Mucosa of rectum (tissue), 2 donors: ENCODE data around the gene CFL1.

Experiments used
- H3K27ac ChIP-seq, 2 donors: one replicate each; pipeline ENCODE4 v1.7.0; 2013; ENCODE audit warnings: inconsistent platforms in 2 of 2, low read depth in 2 of 2, low read length in 2 of 2
- H3K27me3 ChIP-seq, 2 donors: one replicate each; pipeline ENCODE4 v1.7.0; 2013; ENCODE audit warnings: low read length in 2 of 2; ENCODE audit not compliant: control insufficient read depth in 2 of 2, insufficient read depth in 2 of 2
- H3K36me3 ChIP-seq, 2 donors: one replicate each; pipeline ENCODE4 v1.7.0; 2013; ENCODE audit warnings: low read length in 2 of 2; ENCODE audit not compliant: control insufficient read depth in 2 of 2, insufficient read depth in 2 of 2
- H3K4me1 ChIP-seq, 2 donors: one replicate each; pipeline ENCODE4 v1.7.0; 2013; ENCODE audit warnings: low read length in 2 of 2, mild to moderate bottlenecking in 1 of 2; ENCODE audit not compliant: control insufficient read depth in 2 of 2, insufficient read depth in 2 of 2
- H3K4me3 ChIP-seq, 2 donors: one replicate each; pipeline ENCODE4 v1.7.0; 2013; ENCODE audit warnings: low read length in 2 of 2
- H3K9ac ChIP-seq, 2 donors: one replicate each; pipeline ENCODE4 v1.7.0; 2013; ENCODE audit warnings: low read length in 2 of 2, low read depth in 1 of 2, mild to moderate bottlenecking in 1 of 2
- H3K9me3 ChIP-seq, 2 donors: one replicate each; pipeline ENCODE4 v1.7.0; 2013; ENCODE audit warnings: low read length in 2 of 2; ENCODE audit not compliant: control insufficient read depth in 2 of 2
- donor health status: healthy.
- donor health status: Normal muscosa, but diverticular disease.

Gene CFL1

GRCh38 chr11:65880844-65881421, 23.0 kb upstream of the CFL1 start:
- Histone ChIP-seq H3K4me1 (peaks cover 4 to 6% of the 10 kb centered on the region in 2 donors), H3K27ac (no peak overlapping the region), H3K36me3 (peaks cover 11 to 21% of the 10 kb centered on the region in 2 donors), H3K9ac (no peak overlapping the region), H3K27me3 (no peaks in the 10 kb centered on the region), H3K9me3 (no peaks in the 10 kb centered on the region), H3K4me3 (no peak overlapping the region)

- no peak overlapping the region for H3K9ac ChIP-seq
- peak overlapping the region in 1 of 2 donors; percentile 7 for H3K4me3 ChIP-seq
- peaks cover 11 to 17% of the 10 kb centered on the region in 2 donors for H3K36me3 ChIP-seq
- no peak overlapping the region for H3K27ac ChIP-seq
- H3K4me1 ChIP-seq: peaks cover 4% of the 10 kb centered on the region in 2 donors
- H3K27me3 ChIP-seq: no peaks in the 10 kb centered on the region
- no peaks in the 10 kb centered on the region for H3K9me3 ChIP-seq
These were observed 22.0 kb upstream of the CFL1 start for GRCh38 chr11:65880027-65880426.

GRCh38 chr11:65879617-65880016, 21.6 kb upstream of the CFL1 start, which contains the start of gene CTSW:
Gene CTSW (plus strand): TSS chr11:65879837. CDS start chr11:65879855, 18 bp downstream.
- Histone ChIP-seq H3K27ac (no peak within 1 kb of the TSS), H3K4me1 (no peaks in the 10 kb centered on the region), H3K9ac (no peak within 1 kb of the TSS), H3K36me3 (peaks cover 11 to 17% of the 10 kb centered on the region in 2 donors), H3K9me3 (no peaks in the 10 kb centered on the region), H3K4me3 (peak within 1 kb of the TSS in 1 of 2 donors; percentile 7), H3K27me3 (no peaks in the 10 kb centered on the region)

GRCh38 chr11:65873318-65874156, 15.6 kb upstream of the CFL1 start:
- H3K4me3 ChIP-seq: peak overlapping the region; percentile 64 to 75
- peaks cover 13 to 16% of the 10 kb centered on the region in 2 donors for H3K4me1 ChIP-seq
- H3K9ac ChIP-seq: peak overlapping the region; percentile 79 to 82
- H3K27ac ChIP-seq: peak overlapping the region; percentile 48 to 77
- H3K9me3 ChIP-seq: no peaks in the 10 kb centered on the region
- no peaks in the 10 kb centered on the region for H3K27me3 ChIP-seq
- H3K36me3 ChIP-seq: no peaks in the 10 kb centered on the region

GRCh38 chr11:65872586-65873317, 14.8 kb upstream of the CFL1 start, which contains the start of gene EFEMP2:
Gene EFEMP2 (minus strand): TSS chr11:65872800. CDS start chr11:65872354, 446 bp downstream.
- Histone ChIP-seq H3K9me3 (no peaks in the 10 kb centered on the region), H3K36me3 (no peaks in the 10 kb centered on the region), H3K9ac (peak within 1 kb of the TSS; percentile 79 to 82), H3K27ac (peak within 1 kb of the TSS; percentile 48 to 77), H3K27me3 (no peaks in the 10 kb centered on the region), H3K4me1 (peaks cover 13 to 16% of the 10 kb centered on the region in 2 donors), H3K4me3 (peak within 1 kb of the TSS; percentile 64 to 75)

- Histone ChIP-seq H3K27me3 (no peaks in the 10 kb centered on the region), H3K4me1 (peaks cover 13 to 16% of the 10 kb centered on the region in 2 donors), H3K27ac (peak overlapping the region; percentile 48 to 77), H3K9me3 (no peaks in the 10 kb centered on the region), H3K9ac (peak overlapping the region; percentile 31 to 32), H3K4me3 (peak overlapping the region; percentile 24 to 56), H3K36me3 (no peaks in the 10 kb centered on the region)
These were observed 14.0 kb upstream of the CFL1 start for GRCh38 chr11:65871811-65872548.

GRCh38 chr11:65870706-65871681, 13.0 kb upstream of the CFL1 start:
- Histone ChIP-seq H3K9me3 (no peaks in the 10 kb centered on the region), H3K4me3 (peak overlapping the region in 1 of 2 donors; percentile 56), H3K36me3 (peaks cover under 1 to 5% of the 10 kb centered on the region in 2 donors), H3K27ac (peak overlapping the region in 1 of 2 donors; percentile 77), H3K27me3 (no peaks in the 10 kb centered on the region), H3K9ac (peak overlapping the region in 1 of 2 donors; percentile 32), H3K4me1 (peaks cover 13 to 16% of the 10 kb centered on the region in 2 donors)

GRCh38 chr11:65870307-65870658, 12.3 kb upstream of the CFL1 start:
- Histone ChIP-seq H3K4me1 (peaks cover 13 to 16% of the 10 kb centered on the region in 2 donors), H3K27me3 (no peaks in the 10 kb centered on the region), H3K27ac (no peak overlapping the region), H3K9ac (no peak overlapping the region), H3K9me3 (no peaks in the 10 kb centered on the region), H3K4me3 (no peak overlapping the region), H3K36me3 (peaks cover 7 to 9% of the 10 kb centered on the region in 2 donors)
